Activated CD8-positive, alpha-beta memory T cell treated with anti-CD3 and anti-CD28 coated beads for 24 hours (primary cell): ENCODE measurements around the gene SLC6A12.
"Not testable (repeated sequence)": the region's sequence is repeated elsewhere in the genome, so short reads cannot be mapped to it uniquely, and the experiment has no call there.

Source experiments
- DNase-seq: peaks from one replicate; pipeline ENCODE4 v3.0.0-alpha.2; 2020

The SLC6A12 gene

DNA sequence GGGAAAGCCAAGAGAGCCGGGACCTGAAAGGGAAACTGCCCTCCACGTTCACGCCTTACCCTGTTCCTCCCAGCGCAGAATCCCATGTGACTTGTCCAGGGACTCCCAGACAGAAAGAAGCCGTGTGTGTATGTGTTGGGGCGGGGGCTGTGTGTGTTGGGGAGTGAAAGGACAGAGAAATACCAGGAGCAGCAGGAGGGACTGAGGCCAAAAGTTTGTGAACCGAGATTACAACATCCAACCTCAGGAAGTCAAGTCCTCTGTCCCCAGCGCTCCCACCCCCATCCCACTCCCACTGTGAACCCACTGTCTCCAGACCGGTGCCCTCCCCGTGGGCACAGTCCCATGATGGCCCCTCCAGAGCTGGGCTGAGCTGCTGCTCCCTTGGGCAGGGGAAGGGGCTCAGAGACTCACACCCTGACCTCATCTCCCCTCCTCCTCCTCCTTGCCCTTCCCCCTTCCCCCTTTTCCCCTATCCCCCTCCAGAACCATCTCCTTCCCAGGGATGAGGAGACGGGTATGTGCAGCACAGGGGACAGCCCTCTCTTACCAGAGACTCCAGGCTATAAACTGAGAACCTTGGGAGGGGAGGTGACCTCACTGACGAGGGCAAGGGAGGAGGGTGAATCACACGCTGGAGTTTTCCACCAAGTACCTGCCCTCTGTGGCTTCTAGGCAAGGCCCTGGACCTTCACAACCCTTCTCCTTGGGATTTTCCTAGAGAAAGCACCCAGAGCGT, at the start of gene SLC6A12:
Gene SLC6A12, minus strand, starts transcription at position 155 of the 739 bp plus-strand sequence. CDS start 4,171 bp downstream, outside the sequence.
- DNase-seq, result no peak

GRCh38 chr12:263574-263973, 49.6 kb upstream of the SLC6A12 start:
- no peak for DNase-seq

DNA sequence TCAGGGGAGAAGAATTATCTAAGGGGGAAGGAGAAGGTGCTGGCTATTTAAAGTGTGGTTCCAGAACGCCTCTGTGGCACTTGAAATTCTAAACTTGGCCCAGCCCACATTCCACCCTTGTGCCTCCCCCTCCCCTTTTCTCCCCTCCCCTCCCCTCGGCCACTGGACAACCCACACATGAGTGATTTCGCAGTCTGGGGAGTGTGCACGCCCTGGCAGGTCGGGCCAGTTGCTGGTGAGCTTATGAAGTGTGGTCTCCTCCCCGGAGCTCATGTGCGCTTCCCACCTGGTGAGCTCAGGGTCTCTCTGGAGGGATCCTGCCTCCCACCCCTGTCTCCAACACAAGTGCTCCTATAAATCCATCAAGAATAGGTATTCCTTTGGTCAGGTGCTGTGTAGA, 48.9 kb upstream of the SLC6A12 start, which contains the start of gene SLC6A13:
Gene SLC6A13, minus strand, starts transcription at position 20 of the 400 bp plus-strand sequence. CDS start 2,784 bp downstream, outside the sequence.
- DNase-seq, result no peak

- DNase-seq, result no peak
Observed at GRCh38 chr12:262113-262512, 48.2 kb upstream of the SLC6A12 start.

DNA sequence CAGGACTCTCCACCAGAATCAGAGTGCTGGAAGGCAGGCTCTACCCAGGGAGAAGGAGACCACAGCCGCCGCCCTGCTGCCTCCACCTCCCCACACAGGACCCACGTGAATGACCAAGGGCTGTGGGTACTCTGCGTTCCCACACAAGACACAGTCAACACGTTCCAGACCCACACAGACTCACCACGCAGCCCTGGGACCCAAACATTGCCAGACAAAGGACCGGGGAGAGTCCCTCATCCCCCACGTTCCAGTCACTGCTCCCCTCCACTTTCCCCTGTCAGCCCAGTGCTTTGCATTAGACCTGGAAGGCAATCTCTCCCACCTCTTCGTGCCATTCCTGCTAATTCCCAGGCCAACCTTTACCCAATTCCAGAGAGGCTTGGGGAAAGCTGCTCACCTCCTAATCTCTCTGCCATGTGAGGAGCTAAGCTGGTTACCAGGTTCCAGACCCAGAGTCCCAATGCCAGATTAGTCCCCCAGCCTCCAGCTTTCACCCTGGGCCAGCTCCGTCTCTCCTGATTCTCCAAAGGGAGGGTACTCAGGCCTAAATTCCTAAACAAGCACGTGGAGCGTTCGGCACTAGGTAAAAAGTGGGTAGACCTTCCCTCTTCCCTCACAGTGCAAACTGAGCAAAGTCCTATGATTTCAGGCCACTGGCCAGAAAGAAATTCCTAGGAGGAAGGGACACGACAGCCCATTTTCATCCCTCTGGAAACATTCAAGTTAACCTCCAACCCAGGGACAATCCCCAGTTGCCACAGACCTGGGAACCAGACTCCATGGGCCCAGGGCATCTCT, 43.8 kb upstream of the SLC6A12 start:
- no peak for DNase-seq

DNA sequence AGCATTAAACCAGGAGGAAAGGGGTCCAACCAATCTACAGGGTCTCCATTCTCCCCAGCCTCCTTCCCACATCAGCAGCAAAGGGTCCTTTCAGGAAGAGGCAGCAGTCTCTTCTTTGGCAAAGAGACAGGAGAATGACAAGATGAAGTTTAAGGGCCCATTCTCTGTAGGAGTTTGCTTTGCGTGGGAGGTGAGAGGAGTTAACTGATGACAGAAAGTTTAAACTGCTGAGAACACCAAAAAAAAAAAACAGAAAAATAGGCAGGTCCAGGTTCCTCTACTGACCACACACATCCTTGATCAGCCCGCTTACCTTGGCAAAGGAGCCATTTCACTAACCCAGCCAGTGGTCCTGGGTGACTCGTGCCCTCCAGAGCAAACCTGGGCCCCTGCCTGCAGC, 43.0 kb upstream of the SLC6A12 start:
- no peak for DNase-seq

DNA sequence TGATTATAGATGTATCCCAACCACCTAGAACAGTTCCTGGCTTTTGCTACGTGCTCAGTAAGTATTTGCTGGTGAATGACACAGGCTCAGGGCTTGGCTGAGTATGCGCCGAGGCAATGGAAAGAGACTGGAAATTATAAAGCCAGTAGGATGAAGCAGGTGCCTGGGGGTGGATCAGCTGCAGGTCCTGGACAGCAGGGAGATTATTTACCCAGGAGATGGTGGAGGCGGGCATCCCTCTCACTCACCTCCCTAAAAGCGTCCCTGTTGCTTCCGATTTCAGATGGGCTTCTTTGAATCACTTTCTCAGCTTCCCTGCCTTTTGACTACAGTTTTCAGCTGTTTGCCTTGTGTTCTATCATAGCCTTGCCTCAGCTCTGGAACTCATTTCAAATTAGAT, 42.3 kb upstream of the SLC6A12 start:
- DNase-seq, result no peak

GRCh38 chr12:254912-255311, 41.0 kb upstream of the SLC6A12 start:
- no peak for DNase-seq

- no peak for DNase-seq
Observed at GRCh38 chr12:254039-254438, 40.1 kb upstream of the SLC6A12 start.

- no peak for DNase-seq
Observed at GRCh38 chr12:253116-253831, 39.3 kb upstream of the SLC6A12 start.

- no peak for DNase-seq
Observed at GRCh38 chr12:252636-253035, 38.7 kb upstream of the SLC6A12 start.

DNA sequence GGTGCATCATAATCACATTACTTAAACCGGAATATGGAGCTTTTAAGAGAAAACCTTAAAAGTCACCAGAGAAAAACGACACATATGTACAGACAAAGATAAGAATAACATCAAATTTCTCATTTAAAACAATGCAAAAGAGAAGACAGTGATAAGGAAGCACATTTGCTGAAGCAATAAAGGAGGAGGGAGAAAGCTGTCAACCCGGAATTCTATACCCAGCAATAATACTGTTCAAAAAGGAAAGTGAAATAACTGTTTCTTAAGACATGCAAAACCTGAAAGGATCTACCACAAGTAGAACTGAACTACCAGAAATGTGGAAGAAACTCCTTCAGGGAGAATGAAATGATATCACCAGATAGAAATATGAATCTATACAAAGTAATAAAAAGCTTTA, 33.3 kb upstream of the SLC6A12 start:
- DNase-seq, result no peak

DNA sequence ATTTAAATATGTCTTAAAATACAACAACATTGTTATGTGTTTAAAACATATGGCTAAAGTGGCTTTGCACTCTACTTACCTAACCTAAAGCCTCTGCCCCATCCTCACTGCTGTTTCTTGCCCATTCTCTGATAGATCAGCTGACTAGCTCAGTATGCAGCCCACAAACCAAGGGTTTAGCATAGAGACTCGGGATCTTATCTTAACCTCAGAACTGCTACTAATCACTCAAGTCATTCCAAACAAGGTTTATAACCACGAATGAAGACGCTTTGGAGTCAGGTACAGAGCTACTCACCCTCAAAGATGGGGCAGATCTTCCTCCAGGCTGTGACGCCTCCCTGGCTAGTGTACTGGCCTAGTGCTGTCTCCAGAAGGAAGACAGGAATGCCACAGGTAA, 29.4 kb upstream of the SLC6A12 start:
- DNase-seq, result no peak

DNA sequence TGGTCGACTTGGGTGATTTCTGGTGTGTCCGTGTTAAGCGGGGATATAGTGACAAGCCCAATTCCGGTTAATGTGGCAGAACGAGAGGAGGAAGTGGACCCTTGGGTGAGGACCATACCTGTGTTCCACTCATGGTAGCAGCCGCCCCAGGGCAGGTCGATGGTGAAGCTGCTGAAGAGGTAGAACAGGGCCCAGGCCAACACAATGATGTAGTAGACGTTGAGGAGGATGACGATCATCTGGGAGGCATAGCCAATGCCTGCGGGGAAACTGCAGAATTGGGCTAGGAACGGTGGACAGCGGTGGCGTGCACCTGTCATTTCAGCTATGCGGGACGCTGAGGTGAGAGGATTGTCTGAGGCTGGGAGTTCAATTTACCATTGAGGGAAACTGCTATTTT, 28.5 kb upstream of the SLC6A12 start:
- DNase-seq, result no peak

DNA sequence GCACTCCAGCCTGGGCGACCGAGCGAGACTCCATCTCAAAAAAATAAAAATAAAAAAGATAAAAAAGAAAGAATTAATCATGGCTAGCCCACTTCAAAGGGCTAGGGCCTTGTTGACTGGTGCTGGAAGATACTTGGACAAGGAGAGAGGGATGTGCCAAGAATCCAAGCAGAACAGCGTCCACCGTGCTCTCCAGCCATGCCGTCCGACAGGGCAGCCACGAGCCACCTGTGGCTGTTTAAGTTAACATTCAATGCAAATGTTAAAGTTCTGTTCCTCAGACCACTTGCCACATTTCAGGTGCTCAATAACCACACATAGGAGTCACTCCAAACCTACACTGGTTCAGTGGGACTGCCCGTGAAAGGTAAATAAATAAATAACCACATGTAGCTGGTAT, 27.3 kb upstream of the SLC6A12 start:
- no peak for DNase-seq

- no peak for DNase-seq
Observed at GRCh38 chr12:240566-240965, 26.6 kb upstream of the SLC6A12 start.

- DNase-seq, result peak; percentile 19
Observed at GRCh38 chr12:238736-239398, 24.9 kb upstream of the SLC6A12 start.

GRCh38 chr12:238116-238515, 24.2 kb upstream of the SLC6A12 start:
- peak; percentile 17 for DNase-seq

- DNase-seq, result peak; percentile 21
Observed at GRCh38 chr12:237026-237815, 23.3 kb upstream of the SLC6A12 start.

DNA sequence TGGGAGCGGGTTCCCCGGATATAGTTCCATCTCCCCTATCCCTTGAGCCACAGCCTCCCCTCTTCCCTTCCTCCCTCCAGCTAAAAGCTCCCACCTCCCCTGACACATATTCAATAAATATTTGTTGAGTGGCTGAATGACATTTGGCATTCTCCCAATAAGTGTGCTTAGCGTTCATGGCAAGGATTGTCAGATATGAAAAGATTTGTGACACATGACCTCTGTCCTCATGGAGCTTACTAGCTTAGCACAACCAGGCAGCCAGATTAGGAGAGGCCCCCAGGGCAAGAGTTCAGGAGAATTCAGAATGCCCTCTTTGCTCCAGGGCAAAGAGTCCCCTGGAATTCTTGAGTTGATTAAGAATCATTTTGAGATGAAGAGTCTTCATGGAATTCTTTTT, 22.5 kb upstream of the SLC6A12 start:
- peak; percentile 9 for DNase-seq

- not testable (repeated sequence) for DNase-seq
Observed at GRCh38 chr12:235967-236366, 22.0 kb upstream of the SLC6A12 start.

- no peak for DNase-seq
Observed at GRCh38 chr12:234891-235415, 21.0 kb upstream of the SLC6A12 start.
